HG02840 (cell line): ENCODE measurements around the gene RAD51B.
"Not testable (repeated sequence)": the region's sequence is repeated elsewhere in the genome, so short reads cannot be mapped to it uniquely, and the experiment has no call there.

ENCODE experiments used
- ATAC-seq: cut with Tn5 transposase; IDR thresholded peaks from one replicate; pipeline ENCODE4 v1.9.1; 2021; ENCODE audit warnings: mild to moderate bottlenecking, moderate library complexity, moderate number of reproducible peaks; ENCODE audit not compliant: unreplicated experiment, low FRiP score

The RAD51B gene

DNA sequence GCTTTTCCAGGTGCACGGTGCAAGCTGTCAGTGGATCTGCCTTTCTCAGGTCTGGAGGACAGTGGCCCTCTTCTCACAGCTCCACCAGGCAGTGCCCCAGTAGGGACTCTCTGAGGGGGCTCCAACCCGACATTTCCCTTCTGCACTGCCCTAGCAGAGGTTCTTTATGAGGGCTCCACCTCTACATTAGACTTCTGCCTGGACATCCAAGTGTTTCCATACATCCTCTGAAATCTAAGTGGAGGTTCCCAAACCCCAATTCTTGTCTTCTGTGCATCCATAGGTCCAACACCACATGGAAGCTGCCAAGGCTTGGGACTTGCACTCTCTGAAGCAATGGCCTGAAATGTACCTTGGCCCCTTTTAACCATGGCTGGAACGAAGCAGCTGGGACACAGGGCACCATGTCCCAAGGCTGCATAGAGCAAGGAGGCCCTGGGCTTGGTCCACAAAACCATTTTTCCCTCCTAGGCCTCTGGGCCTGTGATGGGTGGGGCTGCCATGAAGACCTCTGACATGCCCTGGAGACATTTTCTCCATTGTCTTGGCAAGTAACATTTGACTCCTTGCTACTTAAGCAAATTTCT, 282.2 kb downstream of the RAD51B start:
- ATAC-seq, result not testable (repeated sequence)

- no peak for ATAC-seq
These were observed 284.3 kb downstream of the RAD51B start for GRCh38 chr14:68103853-68104252.

DNA sequence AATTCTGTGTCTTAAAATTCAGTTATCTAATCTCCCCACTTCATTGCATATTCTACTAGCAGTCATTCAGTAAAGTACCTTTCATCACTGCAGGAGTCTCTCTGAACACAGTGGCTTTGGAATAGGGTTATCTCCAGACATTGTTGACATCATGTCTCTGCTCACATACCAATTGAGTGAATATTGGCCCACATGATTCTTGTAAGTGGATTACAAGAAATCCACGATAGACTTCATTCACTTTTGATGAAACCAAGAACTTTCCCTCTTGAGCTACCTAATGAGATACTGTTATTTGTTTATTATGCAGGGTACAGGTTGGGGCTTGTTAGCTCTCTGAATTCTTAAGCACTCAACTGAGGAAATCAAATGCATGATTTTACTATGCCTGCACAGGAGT, 284.9 kb downstream of the RAD51B start:
- no peak for ATAC-seq

DNA sequence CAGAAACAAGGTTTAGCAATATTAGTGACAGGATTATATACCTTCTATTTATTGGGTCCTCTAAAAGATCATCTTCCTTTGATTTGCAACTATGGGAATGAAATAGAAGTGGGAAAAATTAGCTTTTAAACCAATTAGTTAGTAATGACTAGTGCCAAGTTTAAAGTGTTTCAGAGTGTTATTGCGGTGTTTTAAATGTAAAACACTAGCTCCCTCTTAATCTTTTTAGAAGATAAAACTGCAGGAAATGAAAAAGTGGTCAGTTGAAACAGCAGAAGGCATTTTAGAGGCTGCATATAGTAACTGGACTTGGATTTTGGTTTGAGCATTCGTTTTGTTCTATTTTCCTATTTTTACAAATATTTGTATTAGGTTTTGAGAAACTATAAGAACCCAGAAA, 286.2 kb downstream of the RAD51B start:
- ATAC-seq, result no peak

GRCh38 chr14:68106456-68106855, 286.9 kb downstream of the RAD51B start:
- no peak for ATAC-seq

- no peak for ATAC-seq
These were observed 287.3 kb downstream of the RAD51B start for GRCh38 chr14:68106905-68107304.

- no peak for ATAC-seq
These were observed 289.7 kb downstream of the RAD51B start for GRCh38 chr14:68109132-68109900.

- no peak for ATAC-seq
These were observed 291.7 kb downstream of the RAD51B start for GRCh38 chr14:68111097-68111852.

DNA sequence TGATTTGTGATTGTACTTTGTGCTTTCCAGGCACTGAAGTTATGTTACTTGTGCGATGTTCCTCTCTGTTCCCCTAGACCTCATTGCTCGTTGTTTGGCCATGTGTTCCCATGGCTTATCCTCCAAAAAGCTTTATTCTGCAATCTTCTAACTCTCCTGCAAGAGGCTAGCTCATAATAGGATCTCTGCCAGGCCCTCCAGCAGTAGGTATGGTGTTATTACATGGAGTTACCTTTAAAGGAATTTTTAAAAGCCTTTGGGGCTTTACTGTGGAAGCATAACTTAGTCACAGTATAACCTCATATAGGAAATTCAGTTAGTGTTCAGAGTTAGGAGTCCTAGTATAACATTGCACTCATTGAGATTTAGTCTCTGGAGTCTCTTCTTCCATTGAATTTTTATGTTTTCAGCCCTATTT, 292.3 kb downstream of the RAD51B start:
- no peak for ATAC-seq

GRCh38 chr14:68112442-68112841, 292.9 kb downstream of the RAD51B start:
- no peak for ATAC-seq

DNA sequence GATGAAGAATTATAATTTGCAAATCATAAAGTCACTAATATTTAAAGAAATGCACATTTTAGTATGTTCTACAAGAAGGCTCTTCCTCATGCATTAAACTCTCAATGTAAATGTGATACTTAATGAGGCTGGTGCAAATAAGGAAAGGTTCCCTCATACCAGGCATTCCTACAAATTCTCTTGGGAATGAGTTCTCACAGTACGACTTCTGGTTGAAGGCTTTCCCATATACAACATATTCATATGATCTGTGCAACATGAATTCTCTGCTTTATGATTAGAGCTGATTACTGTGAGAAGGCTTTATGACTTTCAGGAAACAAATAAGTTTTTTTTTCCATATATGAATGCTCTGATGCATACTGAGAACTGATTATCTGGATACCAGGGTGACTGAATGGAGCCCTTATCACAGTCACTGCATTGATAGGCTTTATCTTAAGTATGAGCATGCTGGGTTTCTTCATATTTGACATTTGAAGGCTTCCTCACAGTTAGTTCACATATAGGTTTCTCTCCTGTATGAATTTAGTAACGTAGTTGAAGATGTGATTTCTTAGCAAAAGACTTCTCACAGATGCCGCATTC, 293.9 kb downstream of the RAD51B start:
- no peak for ATAC-seq

DNA sequence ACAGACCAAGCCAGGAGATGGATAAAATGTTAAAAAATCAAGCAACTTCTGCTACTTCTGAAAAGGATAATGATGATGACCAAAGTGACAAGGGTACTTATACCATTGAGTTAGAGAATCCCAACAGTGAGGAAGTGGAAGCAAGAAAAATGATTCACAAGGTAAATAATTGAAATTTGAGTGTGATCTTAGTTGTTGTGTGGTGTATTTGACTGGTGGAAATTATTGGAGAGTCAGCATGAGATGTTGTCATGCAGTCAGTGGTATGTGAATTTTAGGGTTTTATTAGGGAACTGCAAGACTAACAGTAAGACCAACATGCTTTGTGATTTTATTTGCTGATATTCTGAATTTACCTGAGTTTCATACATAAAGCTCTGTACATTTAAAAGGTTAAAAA, 296.4 kb downstream of the RAD51B start:
- not testable (repeated sequence) for ATAC-seq

- ATAC-seq, result no peak
These were observed 303.1 kb downstream of the RAD51B start for GRCh38 chr14:68122651-68123050.

DNA sequence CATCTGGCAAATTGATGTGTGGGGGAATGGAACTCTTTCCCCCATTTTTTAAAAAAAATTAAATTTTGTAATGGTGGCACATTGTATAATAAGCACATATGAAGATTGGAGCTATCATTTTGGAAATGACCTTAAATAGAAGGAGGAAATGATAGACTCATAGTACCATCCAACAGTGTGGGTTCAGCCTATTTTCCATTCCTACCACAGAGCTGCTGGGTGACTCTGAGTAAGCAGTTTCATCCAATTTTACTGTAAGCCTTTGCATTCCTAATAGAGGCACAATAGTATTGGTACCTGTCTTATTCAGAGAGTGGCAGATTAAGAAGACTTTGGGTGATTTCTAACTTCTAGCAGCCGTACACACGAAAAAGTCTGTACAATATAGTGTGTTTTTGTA, 304.5 kb downstream of the RAD51B start:
- no peak for ATAC-seq

DNA sequence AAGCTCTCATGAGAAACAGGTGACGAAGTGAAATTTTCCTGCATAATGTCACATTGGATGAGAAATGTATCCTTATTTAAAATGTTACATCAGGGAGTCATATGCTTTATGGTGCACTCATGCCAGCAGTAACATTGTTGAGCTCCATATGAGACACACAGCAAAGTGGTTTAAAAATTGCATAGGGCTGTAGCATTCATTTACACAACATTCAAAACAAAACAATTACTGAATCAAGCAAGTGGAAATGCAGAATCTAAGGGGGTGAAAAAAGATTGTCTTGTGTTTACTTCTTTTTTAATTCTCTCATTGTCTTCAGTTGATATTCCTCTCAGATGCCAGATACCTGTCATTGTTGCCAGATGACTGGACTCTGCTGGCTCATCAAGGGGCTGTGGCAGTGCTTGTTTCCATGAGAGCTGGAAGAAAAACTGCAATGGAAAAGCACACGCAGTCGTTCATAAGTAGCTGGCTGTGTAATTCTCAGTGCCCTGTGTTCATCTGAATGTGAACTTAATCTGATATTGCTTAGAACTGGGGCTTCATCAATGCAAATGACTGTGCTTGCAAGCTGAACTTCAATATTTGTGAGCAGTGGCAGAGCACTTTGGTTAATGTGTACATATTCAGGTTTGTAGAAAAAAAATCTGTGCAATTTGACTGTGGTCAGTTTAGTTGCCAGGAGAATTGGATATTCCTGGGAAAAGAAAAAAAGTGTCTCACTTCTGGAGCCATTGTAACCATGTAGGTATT, 305.6 kb downstream of the RAD51B start:
- no peak for ATAC-seq

- ATAC-seq, result no peak
These were observed 307.6 kb downstream of the RAD51B start for GRCh38 chr14:68127166-68127565.

- no peak for ATAC-seq
These were observed 312.3 kb downstream of the RAD51B start for GRCh38 chr14:68131907-68132306.

DNA sequence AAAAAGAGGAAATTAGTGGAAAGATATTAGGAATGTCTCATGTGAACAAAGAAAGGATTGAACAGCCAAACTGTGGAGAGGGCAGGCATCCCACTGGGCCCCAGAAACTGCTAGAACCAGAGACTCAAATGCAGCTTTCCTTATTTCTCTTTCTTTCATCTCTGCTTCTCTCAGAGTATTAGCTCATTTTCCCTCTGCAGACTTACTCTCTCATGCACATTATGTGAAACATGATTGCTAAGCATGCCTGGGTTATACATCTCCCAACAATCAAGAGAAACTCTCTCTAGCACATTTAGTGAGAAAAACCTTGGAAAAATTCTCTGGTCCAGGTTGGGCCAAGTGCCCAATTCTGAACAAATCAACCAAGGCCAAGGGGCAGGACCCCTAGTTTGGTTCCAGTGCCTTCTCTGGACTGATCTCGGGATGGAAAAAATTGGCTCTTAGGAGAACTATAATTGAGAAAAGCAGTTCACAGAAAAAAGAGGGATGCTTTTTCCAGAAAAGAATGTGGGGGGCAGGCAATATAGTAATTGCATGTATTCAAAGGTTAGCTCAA, 313.1 kb downstream of the RAD51B start:
- no peak for ATAC-seq

GRCh38 chr14:68133856-68134255, 314.3 kb downstream of the RAD51B start:
- ATAC-seq, result no peak

GRCh38 chr14:68135028-68135427, 315.4 kb downstream of the RAD51B start:
- no peak for ATAC-seq
